Coronary artery (tissue), 2 donors: ENCODE data around the gene TCEAL4.

Source experiments
- DNase-seq: peaks from one replicate; pipeline ENCODE4 v3.0.0-alpha.2; 2017; ENCODE audit warnings: low spot score
- H3K27ac ChIP-seq, 2 donors: fragments of 200-600 bp; sonication (generic); one replicate each; pipeline ENCODE4 v1.5.1; 2016 to 2019
- H3K4me3 ChIP-seq: fragments of 200-600 bp; sonication (generic); 2 replicates; pipeline ENCODE4 v1.5.1; 2016; ENCODE audit warnings: mild to moderate bottlenecking, moderate library complexity
- TF ChIP-seq, protein P1 (sequence below): fragments of 200-600 bp; sonication (generic); IDR thresholded peaks from one replicate; pipeline ENCODE4 v1.5.1; 2019; ENCODE audit warnings: antibody characterized with exemption

The TCEAL4 gene

DNA sequence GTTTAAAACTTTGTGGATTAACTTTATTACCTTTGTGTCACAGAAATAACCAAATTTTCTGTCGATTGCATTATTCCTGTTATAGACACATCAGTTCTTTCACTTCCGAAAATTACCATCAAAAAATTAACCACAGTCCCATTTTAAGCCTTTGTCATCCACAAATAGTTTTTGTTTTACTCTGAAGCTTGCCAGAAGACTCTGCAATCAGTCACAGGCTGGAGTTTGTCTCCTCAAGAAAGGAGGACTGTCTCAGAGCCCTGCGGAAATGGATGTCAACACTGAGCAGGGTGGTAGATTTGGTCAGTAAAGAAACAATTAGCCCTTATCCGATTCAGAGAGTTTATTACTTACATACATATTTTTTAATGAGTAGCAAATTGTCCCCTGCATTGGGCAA, 20.1 kb upstream of the TCEAL4 start:
- DNase-seq, result no peak
- H3K4me3 ChIP-seq, result no peak overlapping the region
- no peak overlapping the region for H3K27ac ChIP-seq
- TF ChIP-seq, protein P1, sequence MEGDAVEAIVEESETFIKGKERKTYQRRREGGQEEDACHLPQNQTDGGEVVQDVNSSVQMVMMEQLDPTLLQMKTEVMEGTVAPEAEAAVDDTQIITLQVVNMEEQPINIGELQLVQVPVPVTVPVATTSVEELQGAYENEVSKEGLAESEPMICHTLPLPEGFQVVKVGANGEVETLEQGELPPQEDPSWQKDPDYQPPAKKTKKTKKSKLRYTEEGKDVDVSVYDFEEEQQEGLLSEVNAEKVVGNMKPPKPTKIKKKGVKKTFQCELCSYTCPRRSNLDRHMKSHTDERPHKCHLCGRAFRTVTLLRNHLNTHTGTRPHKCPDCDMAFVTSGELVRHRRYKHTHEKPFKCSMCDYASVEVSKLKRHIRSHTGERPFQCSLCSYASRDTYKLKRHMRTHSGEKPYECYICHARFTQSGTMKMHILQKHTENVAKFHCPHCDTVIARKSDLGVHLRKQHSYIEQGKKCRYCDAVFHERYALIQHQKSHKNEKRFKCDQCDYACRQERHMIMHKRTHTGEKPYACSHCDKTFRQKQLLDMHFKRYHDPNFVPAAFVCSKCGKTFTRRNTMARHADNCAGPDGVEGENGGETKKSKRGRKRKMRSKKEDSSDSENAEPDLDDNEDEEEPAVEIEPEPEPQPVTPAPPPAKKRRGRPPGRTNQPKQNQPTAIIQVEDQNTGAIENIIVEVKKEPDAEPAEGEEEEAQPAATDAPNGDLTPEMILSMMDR, result no peak

DNA sequence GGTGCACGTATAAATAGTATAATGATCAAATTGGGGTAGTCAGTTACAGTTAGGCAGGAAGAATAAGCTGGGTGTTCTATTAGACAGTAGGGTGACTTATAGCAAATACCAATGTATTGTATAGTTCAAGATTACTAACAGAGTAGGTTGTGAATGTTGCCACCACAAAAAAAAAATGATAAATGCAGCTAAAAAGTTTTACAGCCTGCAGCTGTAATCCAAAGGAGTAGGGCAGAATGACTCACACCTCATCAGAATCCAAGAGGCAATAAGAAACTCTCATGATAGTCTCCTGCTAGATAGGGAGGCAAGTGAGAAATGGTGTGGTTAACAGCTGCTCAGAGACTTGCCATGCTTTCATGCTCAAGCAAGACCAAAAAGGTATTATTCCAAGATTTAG, 19.6 kb upstream of the TCEAL4 start:
- Histone ChIP-seq H3K27ac (no peak overlapping the region), H3K4me3 (no peak overlapping the region)
- TF ChIP-seq, protein P1, result no peak
- no peak for DNase-seq

DNA sequence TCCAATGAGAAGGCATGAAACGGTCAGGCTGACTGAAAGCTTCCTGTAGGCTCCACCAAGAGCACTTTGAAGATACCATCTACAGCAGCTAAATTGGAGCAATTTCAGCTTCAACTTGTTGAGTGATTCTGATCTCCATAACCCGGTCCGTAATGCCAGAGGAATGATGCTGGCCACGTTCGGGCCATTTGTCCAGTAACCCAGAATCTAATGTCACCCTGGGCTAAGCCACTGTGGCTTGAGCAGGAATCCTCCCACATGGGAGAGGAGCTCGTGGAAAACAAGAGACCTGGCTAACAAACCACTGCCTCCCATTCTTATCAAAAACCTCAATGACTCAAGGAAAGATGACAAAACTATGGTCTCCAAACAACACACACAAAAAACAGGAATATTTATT, 14.2 kb upstream of the TCEAL4 start:
- TF ChIP-seq, protein P1, result no peak
- no peak overlapping the region for H3K27ac ChIP-seq
- DNase-seq, result no peak
- no peak overlapping the region for H3K4me3 ChIP-seq

DNA sequence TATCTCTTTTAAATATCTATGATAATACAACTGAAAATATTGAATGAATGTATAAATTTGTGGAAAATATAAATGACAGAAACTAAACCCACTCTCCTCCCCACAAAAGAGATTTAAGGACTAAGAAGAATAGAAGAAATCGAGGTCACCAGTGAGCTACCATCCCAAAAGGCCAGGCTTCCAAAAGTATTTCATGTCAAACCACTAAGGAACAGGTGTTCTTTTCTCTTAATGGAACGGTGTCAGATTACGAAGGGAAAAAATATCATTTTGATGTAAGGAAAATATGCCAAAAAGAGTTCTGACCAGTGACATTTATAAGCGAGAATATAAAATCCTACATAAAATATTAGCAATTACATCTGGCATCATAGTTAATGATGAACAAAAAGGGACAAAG, 13.6 kb upstream of the TCEAL4 start:
- TF ChIP-seq, protein P1, result no peak
- Histone ChIP-seq H3K4me3 (no peak overlapping the region), H3K27ac (no peak overlapping the region)
- no peak for DNase-seq

DNA sequence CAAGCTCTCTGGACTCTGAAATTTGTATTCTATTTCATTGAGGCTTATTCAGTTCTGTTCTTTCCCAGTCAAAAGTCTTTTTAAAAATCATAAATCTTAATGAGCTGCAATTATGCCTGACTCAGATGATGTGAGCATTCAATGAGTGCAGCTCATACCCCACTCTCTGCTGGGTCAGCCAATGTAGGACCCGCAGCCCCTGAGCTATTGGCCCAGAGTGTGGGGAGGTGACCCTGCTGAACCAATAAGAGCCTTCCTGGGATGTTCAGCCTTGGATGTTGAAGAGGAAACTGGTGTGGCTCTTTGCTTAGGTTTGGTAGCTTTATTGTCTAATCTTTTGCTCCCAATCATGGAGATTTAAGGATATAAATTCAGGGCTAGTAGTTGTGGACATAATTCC, 12.1 kb upstream of the TCEAL4 start:
- no peak overlapping the region for H3K4me3 ChIP-seq
- H3K27ac ChIP-seq, result no peak overlapping the region
- TF ChIP-seq, protein P1, result no peak
- no peak for DNase-seq

DNA sequence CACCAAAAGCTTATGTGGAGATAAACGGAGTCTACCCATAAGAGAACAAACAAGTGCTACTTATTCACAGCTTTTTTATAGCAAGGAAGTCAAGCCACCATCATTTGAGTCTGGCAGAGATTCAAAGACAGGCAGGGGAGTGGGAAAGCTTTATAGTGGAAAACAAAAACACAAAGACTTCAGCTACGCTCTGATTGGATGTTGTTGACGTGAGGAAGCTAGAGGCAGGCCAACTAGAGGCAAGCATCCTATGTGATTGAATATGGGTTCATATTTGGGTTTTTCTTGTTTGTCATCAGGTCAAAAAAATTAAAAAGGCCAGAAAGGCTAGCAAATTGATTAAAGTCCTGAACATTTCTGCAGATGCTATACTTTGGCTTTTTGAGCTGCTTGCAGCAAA, 719 bp upstream of the TCEAL4 start:
- DNase-seq, result no peak
- TF ChIP-seq, protein P1, result no peak
- Histone ChIP-seq H3K4me3 (peak overlapping the region; percentile 77), H3K27ac (no peak overlapping the region)

DNA sequence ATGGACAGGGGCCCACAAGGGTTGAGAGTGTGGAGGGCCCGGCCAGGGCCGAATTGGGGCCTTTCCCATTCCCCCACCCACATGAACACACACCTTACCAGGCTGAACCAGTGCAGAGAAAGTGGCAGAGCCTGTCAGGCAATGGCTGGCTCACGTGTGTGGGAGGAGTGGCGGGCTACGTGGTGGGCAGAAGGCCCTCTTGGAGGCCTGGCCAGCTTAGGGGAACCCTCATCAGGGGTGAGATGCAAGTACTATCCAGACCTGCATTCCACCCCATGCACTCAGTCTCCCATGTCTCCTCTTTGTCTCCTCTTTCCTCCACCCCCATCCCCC, 965 bp downstream of the TCEAL4 start:
- TF ChIP-seq, protein P1, result no peak
- DNase-seq, result no peak
- H3K27ac ChIP-seq, result peak overlapping the region; percentile 83 to 96

More for the DNA sequence above, 965 bp downstream of the TCEAL4 start:
- H3K4me3 ChIP-seq, result peak overlapping the region; percentile 77
